ENCODE measurements around the gene ZMIZ1. TPM values are rescaled to one million over a fixed set of nuclear protein-coding genes. Genes with fewer than 3 reads are reported as not detected.

ZMIZ1 gene
- total RNA-seq, 4 donors from 2014 or later, result 18.7 to 188 (median 36.7) TPM

GRCh38 chr10:79347894-79348639 is 279.3 kb downstream of the ZMIZ1 start:
- intact Hi-C loops (cut with DNase I; ENCODE audit: low total_unique reads), result no loop called here
- Histone ChIP-seq H3K36me3 (no peaks in the 10 kb centered on the region), H3K9me3 (no peaks in the 10 kb centered on the region), H3K27me3 (no peaks in the 10 kb centered on the region), H3K4me1 (peaks cover 0 to 6% of the 10 kb centered on the region in 2 donors), H3K27ac (peak overlapping the region; percentile 73 to 83), H3K4me3 (peak overlapping the region; percentile 47 to 90)
- peak; percentile 69 to 74 for DNase-seq
- TF ChIP-seq POLR2A (IDR thresholded peaks at IDR 0.05) (no peak), CTCF (IDR thresholded peaks at IDR 0.05) (peak in 1 of 4 experiments; percentile 9)

GRCh38 chr10:79348640-79348988 is 279.8 kb downstream of the ZMIZ1 start:
- H3K36me3 ChIP-seq, result no peaks in the 10 kb centered on the region
- intact Hi-C loops (cut with DNase I; ENCODE audit: low total_unique reads), result no loop called here
- peaks cover 0 to 6% of the 10 kb centered on the region in 2 donors for H3K4me1 ChIP-seq
- no peak for DNase-seq
- H3K4me3 ChIP-seq, result peak overlapping the region; percentile 47 to 90
- peak overlapping the region; percentile 73 to 83 for H3K27ac ChIP-seq
- no peaks in the 10 kb centered on the region for H3K9me3 ChIP-seq
- H3K27me3 ChIP-seq, result no peaks in the 10 kb centered on the region
- TF ChIP-seq POLR2A (IDR thresholded peaks at IDR 0.05) (no peak), CTCF (IDR thresholded peaks at IDR 0.05) (no peak)

- no peak for TF ChIP-seq POLR2A (IDR thresholded peaks at IDR 0.05)
- H3K9me3 ChIP-seq, result no peaks in the 10 kb centered on the region
- H3K4me3 ChIP-seq, result no peak overlapping the region
- no peaks in the 10 kb centered on the region for H3K27me3 ChIP-seq
- no peak for DNase-seq
- no peak overlapping the region for H3K27ac ChIP-seq
- H3K4me1 ChIP-seq, result peaks cover 0 to 6% of the 10 kb centered on the region in 2 donors
- intact Hi-C loops (cut with DNase I; ENCODE audit: low total_unique reads), result no loop called here
- H3K36me3 ChIP-seq, result no peaks in the 10 kb centered on the region
Observed at GRCh38 chr10:79349072-79349491, 280.3 kb downstream of the ZMIZ1 start.

- Histone ChIP-seq H3K27me3 (no peaks in the 10 kb centered on the region), H3K9me3 (no peaks in the 10 kb centered on the region), H3K36me3 (no peaks in the 10 kb centered on the region), H3K4me1 (peaks cover 0 to 6% of the 10 kb centered on the region in 2 donors), H3K4me3 (no peak overlapping the region), H3K27ac (no peak overlapping the region)
- TF ChIP-seq POLR2A (IDR thresholded peaks at IDR 0.05) (no peak), CTCF (IDR thresholded peaks at IDR 0.05) (no peak)
- intact Hi-C loops (cut with DNase I; ENCODE audit: low total_unique reads), result no loop called here
- no peak for DNase-seq
Observed at GRCh38 chr10:79349766-79350406, 281.1 kb downstream of the ZMIZ1 start.

- H3K4me3 ChIP-seq, result no peak overlapping the region
- intact Hi-C loops (cut with DNase I; ENCODE audit: low total_unique reads), result no loop called here
- H3K4me1 ChIP-seq, result peaks cover 0 to 6% of the 10 kb centered on the region in 2 donors
- no peaks in the 10 kb centered on the region for H3K36me3 ChIP-seq
- H3K27me3 ChIP-seq, result no peaks in the 10 kb centered on the region
- DNase-seq, result no peak
- H3K27ac ChIP-seq, result no peak overlapping the region
- H3K9me3 ChIP-seq, result no peaks in the 10 kb centered on the region
- TF ChIP-seq CTCF (IDR thresholded peaks at IDR 0.05) (no peak), POLR2A (IDR thresholded peaks at IDR 0.05) (no peak)
Observed at GRCh38 chr10:79350407-79351154, 281.8 kb downstream of the ZMIZ1 start.
